NK-92 (cell line): ENCODE measurements around the gene ZNF512.
"Not testable (repeated sequence)": the region's sequence is repeated elsewhere in the genome, so short reads cannot be mapped to it uniquely, and the experiment has no call there.

Experiments used
- DNase-seq: peaks from one replicate; lab custom pipeline; 2025; ENCODE audit not compliant: unreplicated experiment; lab: John Stamatoyannopoulos, UW

Gene ZNF512

GRCh38 chr2:27630257-27630656, 47.4 kb downstream of the ZNF512 start:
- not testable (repeated sequence) for DNase-seq

DNA sequence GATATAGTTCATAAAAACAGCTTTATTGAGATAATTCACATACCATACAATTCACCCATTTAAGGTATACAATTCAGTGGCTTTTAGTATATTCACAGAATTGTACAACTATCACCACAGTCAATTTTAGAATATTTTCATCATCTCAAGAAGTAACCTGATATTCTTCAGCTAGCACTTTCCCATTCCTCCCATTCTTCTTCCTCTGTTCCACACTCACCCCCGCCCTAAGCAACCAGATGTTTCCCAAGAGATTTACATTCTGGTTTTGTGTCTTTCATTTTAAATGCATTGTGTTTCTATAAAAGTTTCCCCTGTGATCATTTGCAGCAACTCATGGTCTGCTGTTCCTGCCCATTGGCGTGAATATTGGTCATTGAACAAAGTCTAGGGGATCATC, 51.4 kb downstream of the ZNF512 start:
- no peak for DNase-seq

DNA sequence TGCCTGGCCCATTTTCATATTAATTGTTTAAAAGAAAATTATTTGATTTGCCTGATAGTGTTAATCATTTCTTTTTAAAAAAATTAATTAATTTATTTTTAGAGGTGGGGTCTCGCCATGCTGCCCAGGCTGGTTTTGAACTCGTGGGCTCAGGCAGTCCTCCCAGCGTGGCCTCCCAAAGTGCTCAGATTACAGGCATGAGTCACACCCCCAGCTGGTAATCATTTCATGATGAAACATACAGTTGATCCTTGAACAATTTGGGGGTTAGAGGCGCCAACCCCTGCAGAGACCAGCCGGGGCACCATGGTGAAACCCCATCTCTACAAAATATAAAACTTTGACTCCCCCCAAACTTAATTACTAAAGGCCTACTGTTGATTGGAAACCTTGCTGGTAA, 53.9 kb downstream of the ZNF512 start:
- no peak for DNase-seq

GRCh38 chr2:27638037-27638637, 55.3 kb downstream of the ZNF512 start:
- no peak for DNase-seq

- DNase-seq, result no peak
Measured at GRCh38 chr2:27638709-27639108, 55.9 kb downstream of the ZNF512 start.

DNA sequence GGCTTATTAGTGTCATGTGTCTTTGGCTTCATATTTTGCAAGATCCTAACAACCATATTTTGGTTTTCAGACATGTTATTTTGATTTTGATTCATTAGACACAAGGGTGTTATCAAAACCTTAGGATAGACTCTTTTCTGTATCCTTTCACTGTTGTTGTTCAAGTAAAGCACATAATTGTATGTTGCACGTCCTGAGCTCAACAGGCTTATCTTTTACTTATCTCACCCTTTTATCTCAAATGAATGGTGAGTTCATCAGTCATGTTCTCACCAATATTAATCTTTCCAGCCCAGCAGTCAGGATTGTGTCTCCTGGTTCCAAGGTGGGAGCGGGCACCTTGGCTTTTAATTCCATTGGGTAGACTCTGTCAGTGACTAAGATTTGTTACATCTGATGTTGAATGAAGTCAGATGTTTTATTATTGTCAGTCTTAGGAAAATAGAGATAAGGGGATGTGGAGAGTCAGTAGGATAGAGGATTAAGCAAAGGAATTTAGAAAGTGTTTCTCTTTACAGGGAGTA, 57.9 kb downstream of the ZNF512 start:
- no peak for DNase-seq

GRCh38 chr2:27645197-27645596, 62.4 kb downstream of the ZNF512 start:
- no peak for DNase-seq

DNA sequence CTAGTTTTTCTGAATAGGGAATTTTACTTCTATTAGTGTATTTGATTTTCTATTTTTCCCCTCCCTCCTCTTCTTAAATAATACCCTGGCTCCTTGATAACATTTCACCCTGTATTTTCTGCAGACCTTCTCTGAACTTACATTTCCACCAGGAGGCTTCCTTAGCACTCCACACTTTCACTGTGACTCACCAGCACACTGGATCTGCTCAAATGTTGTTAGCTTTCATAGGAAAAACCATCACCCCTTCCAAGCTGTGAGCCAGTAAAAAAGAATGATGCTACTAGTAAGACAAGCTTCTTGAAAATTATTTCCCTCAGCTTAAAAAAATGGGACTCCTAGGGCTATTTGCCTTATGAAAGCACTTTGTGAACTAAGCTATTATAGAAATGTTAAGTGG, 64.4 kb downstream of the ZNF512 start:
- DNase-seq, result no peak

DNA sequence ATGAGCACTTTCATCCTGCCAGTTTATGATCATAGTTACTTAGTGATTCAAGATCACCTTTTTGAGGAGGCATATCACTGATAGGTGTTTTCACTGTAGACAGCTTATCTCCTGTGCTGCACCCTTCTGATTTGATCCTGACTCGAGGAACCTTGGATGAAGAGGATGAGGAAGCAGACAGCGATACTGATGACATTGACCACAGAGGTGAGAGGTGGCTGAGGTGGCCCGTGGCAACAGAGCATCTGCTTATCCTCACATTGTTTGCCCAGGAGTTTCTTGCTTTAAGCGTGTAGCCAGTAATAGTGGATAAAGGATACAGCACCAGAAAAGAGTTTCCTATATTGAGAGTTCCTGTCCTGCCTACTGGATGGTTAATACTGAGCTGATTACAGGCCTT, 64.9 kb downstream of the ZNF512 start:
- no peak for DNase-seq

DNA sequence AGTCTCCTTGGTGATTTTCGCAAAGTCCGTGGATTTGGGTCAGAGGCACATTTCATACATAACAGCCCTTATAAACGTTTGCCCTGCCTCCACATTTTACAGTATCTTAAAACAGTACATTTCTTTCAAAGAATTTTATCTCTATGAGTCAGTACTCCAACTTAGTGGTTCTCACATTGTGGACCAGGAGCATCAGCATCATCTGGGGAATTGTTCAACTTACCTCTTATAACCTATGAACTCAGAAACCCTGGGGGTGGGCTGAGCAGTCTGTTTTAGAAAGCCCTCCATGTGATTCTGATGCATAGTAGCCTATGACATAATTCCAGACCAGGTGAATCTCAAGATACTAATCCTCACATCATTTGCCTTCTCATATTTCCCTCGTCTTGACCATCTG, 68.2 kb downstream of the ZNF512 start:
- no peak for DNase-seq

DNA sequence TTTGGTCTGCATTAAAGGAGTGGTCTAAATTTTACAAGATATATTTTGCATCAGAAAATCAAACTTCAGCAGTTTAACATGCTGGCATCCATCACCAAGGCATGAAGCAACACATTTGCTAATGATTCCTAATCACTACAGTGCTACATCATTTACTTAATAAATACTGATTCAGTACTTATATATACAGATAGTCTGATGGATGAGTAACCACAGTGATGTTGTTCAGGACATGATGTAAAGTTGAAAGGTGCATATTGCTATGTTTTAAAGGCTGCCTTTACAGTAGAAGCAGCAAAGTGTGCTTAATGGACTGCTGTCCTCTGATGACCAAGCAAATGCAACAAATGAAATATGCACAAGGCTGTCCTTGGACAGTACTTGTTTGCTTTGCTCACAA, 69.5 kb downstream of the ZNF512 start:
- DNase-seq, result no peak

DNA sequence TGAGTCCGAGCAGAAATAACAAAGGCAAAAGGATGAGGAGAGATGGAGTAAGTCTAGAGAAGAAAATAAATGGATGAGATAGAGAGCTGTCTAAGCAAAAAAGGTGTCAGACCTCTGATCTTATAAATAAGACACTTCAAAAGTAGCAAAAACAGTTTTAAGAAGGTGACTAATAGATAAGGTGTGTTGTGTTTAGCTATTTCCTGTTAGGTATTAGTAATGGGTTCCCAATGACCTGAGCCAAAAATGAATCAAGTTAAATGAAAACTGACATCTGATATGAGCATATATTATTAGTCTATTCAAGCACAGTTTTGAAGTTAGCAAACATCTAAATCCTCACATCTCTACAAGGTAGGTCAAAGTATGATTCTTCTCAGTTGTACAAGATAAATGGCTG, 69.9 kb downstream of the ZNF512 start:
- no peak for DNase-seq

- DNase-seq, result no peak
Measured at GRCh38 chr2:27653397-27653796, 70.6 kb downstream of the ZNF512 start.

DNA sequence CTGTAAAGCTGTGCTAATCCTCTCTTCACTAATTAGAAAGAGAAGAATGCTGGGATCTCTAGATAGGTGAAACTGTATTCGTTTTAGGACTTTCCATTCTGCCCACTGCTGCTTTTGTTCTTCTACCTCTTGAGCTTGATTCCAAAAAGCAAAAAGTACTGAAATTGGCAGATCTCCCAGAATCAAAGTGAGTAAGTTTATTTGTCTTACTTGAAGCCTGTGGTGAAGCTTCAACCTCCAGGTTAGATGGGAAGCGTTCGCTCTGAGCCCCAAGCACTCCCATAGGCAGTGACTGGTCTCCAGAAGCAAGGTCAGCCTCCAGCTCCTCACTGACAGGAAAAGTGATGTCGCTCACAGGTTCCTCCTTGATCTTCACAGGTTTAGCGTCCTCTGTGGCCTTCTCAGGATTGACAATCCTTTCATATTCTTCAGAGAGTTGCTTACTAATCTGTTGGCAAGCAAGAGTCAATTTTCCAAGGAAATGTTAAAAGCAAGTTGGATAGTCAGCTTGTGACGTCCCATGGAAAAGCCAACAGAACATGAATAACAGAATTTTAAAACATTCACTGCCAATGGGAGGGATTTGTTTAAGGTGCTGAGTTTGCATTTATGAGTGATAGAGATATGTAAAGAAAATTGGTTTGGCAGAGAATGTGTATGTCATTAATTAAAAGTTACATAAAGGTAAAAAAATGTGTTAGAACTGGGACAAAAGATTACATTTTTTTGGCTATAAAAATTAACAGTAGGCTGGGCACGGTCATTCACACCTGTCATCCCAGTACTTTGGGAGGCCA, 72.5 kb downstream of the ZNF512 start:
- DNase-seq, result no peak

- DNase-seq, result no peak
Measured at GRCh38 chr2:27661371-27661770, 78.5 kb downstream of the ZNF512 start.

- DNase-seq, result no peak
Measured at GRCh38 chr2:27663285-27664153, 80.7 kb downstream of the ZNF512 start, which contains the start of the genes SLC4A1AP and SUPT7L. Gene SLC4A1AP, plus strand, starts transcription at chr2:27663889. Its CDS starts 26 bp downstream, at chr2:27663915. Gene SUPT7L, minus strand, starts transcription at chr2:27663614. Its CDS starts 1,422 bp downstream, at chr2:27662192.

GRCh38 chr2:27664154-27664574, 81.3 kb downstream of the ZNF512 start:
- no peak for DNase-seq

- no peak for DNase-seq
Measured at GRCh38 chr2:27664622-27665363, 82.0 kb downstream of the ZNF512 start.

- no peak for DNase-seq
Measured at GRCh38 chr2:27667446-27667845, 84.6 kb downstream of the ZNF512 start.

DNA sequence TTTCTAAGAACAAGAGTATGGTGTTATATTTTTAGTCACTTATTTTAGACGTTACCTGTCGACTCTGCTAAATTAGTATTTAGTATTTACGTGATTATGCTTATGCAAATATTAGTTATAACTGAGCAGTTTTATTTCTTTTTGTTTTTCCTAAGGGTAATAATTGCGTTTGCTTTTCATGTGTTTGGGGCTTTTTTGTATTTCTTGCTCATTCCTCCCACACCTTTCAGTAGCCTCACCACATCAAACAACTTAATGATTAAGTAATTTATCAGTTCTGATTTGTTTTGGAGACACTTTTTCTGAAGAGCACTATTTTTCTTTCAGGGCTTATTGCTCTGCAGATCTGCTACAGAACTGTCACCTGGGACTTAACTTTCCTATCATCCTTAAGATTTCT, 88.4 kb downstream of the ZNF512 start:
- DNase-seq, result no peak
